ENCODE measurements around the gene COX7A2. TPM values are rescaled to one million over a fixed set of nuclear protein-coding genes. Genes with fewer than 3 reads are reported as not detected.
A peak's percentile ranks its signal among the peaks of the same experiment; 100 is the strongest.

COX7A2 gene
- total RNA-seq, 6 experiments from 2014 or later, result 473 to 536 (median 489) TPM

- Mint-ChIP-seq H3K9me3 (no peaks in the 10 kb centered on the region), H3K27ac (peak overlapping the region; percentile 7; the same call in 1 of the 2 replicates), H3K4me1 (ENCODE audit: low read depth) (peaks cover 82% of the 10 kb centered on the region), H3K27me3 (ENCODE audit: insufficient read depth) (no peaks in the 10 kb centered on the region), H3K4me3 (no peak overlapping the region), H3K36me3 (ENCODE audit: low read depth) (peaks cover 37% of the 10 kb centered on the region)
- DNase-seq, result no peak
- no peak for TF ChIP-seq CTCF (IDR thresholded peaks at IDR 0.05)
Observed at GRCh38 chr6:75278474-75279077, 35.0 kb upstream of the COX7A2 start.

- Mint-ChIP-seq H3K27ac (peak overlapping the region; percentile 96), H3K4me1 (ENCODE audit: low read depth) (peaks cover 88% of the 10 kb centered on the region), H3K27me3 (ENCODE audit: insufficient read depth) (no peaks in the 10 kb centered on the region), H3K36me3 (ENCODE audit: low read depth) (peaks cover 64% of the 10 kb centered on the region), H3K9me3 (peaks cover 11% of the 10 kb centered on the region), H3K4me3 (peak overlapping the region; percentile 74)
- peak; percentile 95 for DNase-seq
- no peak for TF ChIP-seq CTCF (IDR thresholded peaks at IDR 0.05)
Observed at GRCh38 chr6:75275067-75275466, 31.5 kb upstream of the COX7A2 start.

GRCh38 chr6:75273009-75273408 lies 29.4 kb upstream of the COX7A2 start:
- H3K9me3 Mint-ChIP-seq, result peaks cover 11% of the 10 kb centered on the region
- H3K36me3 Mint-ChIP-seq (ENCODE audit: low read depth), result peaks cover 58% of the 10 kb centered on the region
- no peak for DNase-seq
- no peak overlapping the region for H3K4me3 Mint-ChIP-seq
- TF ChIP-seq CTCF (IDR thresholded peaks at IDR 0.05), result no peak
- H3K27me3 Mint-ChIP-seq (ENCODE audit: insufficient read depth), result no peaks in the 10 kb centered on the region
- peaks cover 84% of the 10 kb centered on the region for H3K4me1 Mint-ChIP-seq (ENCODE audit: low read depth)
- peak overlapping the region; percentile 8; the same call in 1 of the 2 replicates for H3K27ac Mint-ChIP-seq

- H3K4me1 Mint-ChIP-seq (ENCODE audit: low read depth), result peaks cover 90% of the 10 kb centered on the region
- H3K9me3 Mint-ChIP-seq, result peaks cover 11% of the 10 kb centered on the region
- peaks cover 57% of the 10 kb centered on the region for H3K36me3 Mint-ChIP-seq (ENCODE audit: low read depth)
- DNase-seq, result no peak
- no peaks in the 10 kb centered on the region for H3K27me3 Mint-ChIP-seq (ENCODE audit: insufficient read depth)
- H3K27ac Mint-ChIP-seq, result peak overlapping the region; percentile 59
- TF ChIP-seq CTCF (IDR thresholded peaks at IDR 0.05), result no peak
- no peak overlapping the region for H3K4me3 Mint-ChIP-seq
Observed at GRCh38 chr6:75272145-75272840, 28.7 kb upstream of the COX7A2 start.

- H3K27ac Mint-ChIP-seq, result no peak overlapping the region
Observed at GRCh38 chr6:75268988-75269354, 25.4 kb upstream of the COX7A2 start.

More at GRCh38 chr6:75268988-75269354, 25.4 kb upstream of the COX7A2 start:
- Mint-ChIP-seq H3K9me3 (peaks cover 11% of the 10 kb centered on the region), H3K36me3 (ENCODE audit: low read depth) (peaks cover 34% of the 10 kb centered on the region), H3K4me3 (no peak overlapping the region), H3K27me3 (ENCODE audit: insufficient read depth) (no peaks in the 10 kb centered on the region), H3K4me1 (ENCODE audit: low read depth) (peaks cover 65% of the 10 kb centered on the region)
- no peak for DNase-seq
- TF ChIP-seq CTCF (IDR thresholded peaks at IDR 0.05), result no peak
